Endothelial cell of umbilical vein (primary cell): Measurements from ENCODE around the gene TBC1D5. TPM values are rescaled to one million over a fixed set of nuclear protein-coding genes. Genes with fewer than 3 reads are reported as not detected.
"Not testable (repeated sequence)": the region's sequence is repeated elsewhere in the genome, so short reads cannot be mapped to it uniquely, and the experiment has no call there.

ENCODE experiments used
- BruUV-seq: library from RNA; stranded (reverse); fragments of 400-500 nt; replicated peaks from 2 replicates; lab custom pipeline; 2021; lab: Mats Ljungman, UMichigan
- CTCF ChIA-PET: fragments of 300-600, 350-600 bp; sonication (Branson Sonifier 250); formaldehyde crosslinking; loops from one replicate; lab custom pipeline; 2021; ENCODE audit warnings: antibody characterized with exemption, inconsistent platforms; lab: Charles Lee
- POLR2A ChIA-PET: fragments of 300-600, 350-600 bp; sonication (Branson Sonifier 250); formaldehyde crosslinking; loops from one replicate; lab custom pipeline; 2021; ENCODE audit warnings: antibody characterized with exemption, inconsistent platforms; lab: Charles Lee
- DNase-seq: peaks from one replicate; pipeline ENCODE4 v3.0.0-alpha.2; 2011; ENCODE audit warnings: low read depth, low spot score
- FAIRE-seq: peaks from 2 replicates; lab custom pipeline; 2011; peaks lifted over from hg19 to GRCh38; lab: Jason Lieb, UNC
- H2AFZ ChIP-seq: 2 replicates; pipeline ENCODE4 v1.6.0; 2012; ENCODE audit warnings: low read depth, low read length, control low read depth, inconsistent platforms
- H3K27ac ChIP-seq: 2 replicates; pipeline ENCODE4 v1.5.1; 2011; ENCODE audit warnings: low read depth, mild to moderate bottlenecking, control low read depth, low read length, moderate library complexity; ENCODE audit not compliant: insufficient read depth
- H3K27me3 ChIP-seq, 2 experiments: 2 replicates each; pipeline versions ENCODE4 v1.6.0 to v1.6.1; 2011; ENCODE audit warnings: low read length in 2 of 2, mixed read lengths in 1 of 2; ENCODE audit not compliant: control insufficient read depth in 2 of 2, insufficient read depth in 2 of 2
- H3K36me3 ChIP-seq, 2 experiments: 2 replicates in 1 of 2; 3 replicates in 1 of 2; pipeline ENCODE4 v1.5.1; 2011; ENCODE audit warnings: low read length in 2 of 2, mild to moderate bottlenecking in 1 of 2, moderate library complexity in 1 of 2; ENCODE audit not compliant: control insufficient read depth in 2 of 2, insufficient read depth in 2 of 2; ENCODE audit errors: extremely low read depth in 1 of 2
- H3K4me1 ChIP-seq: 3 replicates; pipeline ENCODE4 v1.5.1; 2011; ENCODE audit warnings: mild to moderate bottlenecking, low read length; ENCODE audit not compliant: control insufficient read depth, insufficient read depth; ENCODE audit errors: extremely low read depth
- H3K4me2 ChIP-seq: 2 replicates; pipeline ENCODE4 v1.6.1; 2011; ENCODE audit warnings: low read length, control low read depth, mixed read lengths; ENCODE audit not compliant: insufficient read depth
- H3K4me3 ChIP-seq, 3 experiments: fragments of 200-600 bp in 1 of 3; sonication (generic), shearing (Covaris generic) in 1 of 3; replicated peaks in 1 of 3; 2 replicates each; pipeline ENCODE4 v1.5.1; 2011 to 2016; ENCODE audit warnings: control low read depth in 3 of 3, low read length in 3 of 3, mild to moderate bottlenecking in 2 of 3, inconsistent platforms in 1 of 3, low read depth in 1 of 3, moderate library complexity in 1 of 3; ENCODE audit not compliant: insufficient read depth in 1 of 3
- H3K79me2 ChIP-seq: 2 replicates; pipeline ENCODE4 v1.6.0; 2012; ENCODE audit warnings: low read length, inconsistent platforms; ENCODE audit not compliant: control insufficient read depth, insufficient read depth
- H3K9ac ChIP-seq: replicated peaks from 2 replicates; pipeline ENCODE3; 2011; ENCODE audit warnings: low read length, control low read depth; ENCODE audit not compliant: insufficient read depth; ENCODE audit errors: extremely low read depth
- H3K9me1 ChIP-seq: replicated peaks from 3 replicates; pipeline ENCODE4 v1.6.0; 2011; ENCODE audit warnings: mild to moderate bottlenecking, low read length; ENCODE audit not compliant: control insufficient read depth, insufficient read depth; ENCODE audit errors: extremely low read depth
- H3K9me3 ChIP-seq: replicated peaks from 2 replicates; pipeline ENCODE4 v1.5.1; 2012; ENCODE audit warnings: low read length, inconsistent platforms; ENCODE audit not compliant: control insufficient read depth, insufficient read depth
- H4K20me1 ChIP-seq: replicated peaks from 2 replicates; pipeline ENCODE3; 2011; ENCODE audit warnings: mild to moderate bottlenecking, low read length; ENCODE audit not compliant: control insufficient read depth, insufficient read depth; ENCODE audit errors: extremely low read depth
- dilution Hi-C: fragments of 300-500 bp; cut with MboI; formaldehyde crosslinking; loops from one replicate; pipeline ENCODE4 v1.15.0; 2019; ENCODE audit warnings: low sequenced_read_pairs; ENCODE audit not compliant: extremely low pct_ligation_motif_present
- intact Hi-C: fragments of 100-400 bp; cut with micrococcal nuclease; formaldehyde crosslinking; loops from one replicate; pipeline ENCODE4 v1.10.0; 2022
- polyA plus RNA-seq, 4 experiments: library from polyadenylated mRNA; depleted of rRNA in 3 of 4; stranded (reverse) in 3 of 4; unstranded in 1 of 4; fragments of >200 nt; gene quantifications; 2 replicates each; pipeline versions ENCODE4 v1.2.1 to v1.2.3, GENCODE V29; 2011 to 2012; ENCODE audit warnings: missing spikeins in 1 of 4
- total RNA-seq: library from RNA; stranded (reverse); gene quantifications from 2 replicates; pipeline ENCODE4 v1.2.3, GENCODE V29; 2021

The TBC1D5 gene
- total and polyA plus RNA-seq, 2 donors (not counting 3 experiments of a cell fraction or from before 2014, with no cell fraction given), result 17.5 to 44.7 TPM

- dilution Hi-C loops, result not testable (repeated sequence)
- intact Hi-C loops, result loop anchor here (5.0 to 10.0 kb wide), 3 partner anchors 87 to 215 kb away; no protein-coding TSS in a partner anchor
Measured at GRCh38 chr3:17649748-17650147, 92.7 kb downstream of the TBC1D5 start.

GRCh38 chr3:17648630-17649355 is 93.6 kb downstream of the TBC1D5 start:
- H3K4me2 ChIP-seq, H3K27ac ChIP-seq, H3K27me3 ChIP-seq, H3K79me2 ChIP-seq, BruUV-seq, H2AFZ ChIP-seq, H4K20me1 ChIP-seq, FAIRE-seq, H3K4me3 ChIP-seq, dilution Hi-C loops, CTCF ChIA-PET, POLR2A ChIA-PET, H3K4me1 ChIP-seq, H3K9ac ChIP-seq, H3K9me3 ChIP-seq, DNase-seq, H3K36me3 ChIP-seq, H3K9me1 ChIP-seq: not testable (repeated sequence)
- intact Hi-C loops, result loop anchor here (5.0 to 10.0 kb wide), 3 partner anchors 86 to 214 kb away; no protein-coding TSS in a partner anchor

More at GRCh38 chr3:17649748-17650147, 92.7 kb downstream of the TBC1D5 start:
- H3K4me2 ChIP-seq, CTCF ChIA-PET, FAIRE-seq, H3K9ac ChIP-seq, H3K9me1 ChIP-seq, H3K9me3 ChIP-seq, H2AFZ ChIP-seq, H3K27ac ChIP-seq, H3K36me3 ChIP-seq, BruUV-seq, H4K20me1 ChIP-seq, H3K4me3 ChIP-seq, H3K27me3 ChIP-seq, H3K79me2 ChIP-seq, DNase-seq, H3K4me1 ChIP-seq, POLR2A ChIA-PET: not testable (repeated sequence)
